OCI-LY3 (cell line): ENCODE results near the gene MFAP2.

Experiments used
- CTCF ChIP-seq: fragments of 200-600, 300-600 bp; sonication (generic); IDR thresholded peaks from 2 replicates; pipeline ENCODE4 v1.5.1; 2014; ENCODE audit warnings: antibody characterized with exemption, low read length, low read depth
- EZH2phosphoT487 ChIP-seq: fragments of 200-600 bp; shearing (Covaris generic); IDR thresholded peaks from 2 replicates; pipeline ENCODE4 v1.6.1; 2018; ENCODE audit warnings: antibody characterized with exemption, mixed run types, low read depth

- TF ChIP-seq CTCF = no peak
- no peak for TF ChIP-seq EZH2phosphoT487
These were observed at the start of gene MFAP2 for GRCh38 chr1:16980473-16981268.
